Endothelial cell of umbilical vein (primary cell): ENCODE results near the gene SPDYE5. TPM values are rescaled to one million over a fixed set of nuclear protein-coding genes. Genes with fewer than 3 reads are reported as not detected.

Experiments
- BruUV-seq: library from RNA; stranded (reverse); fragments of 400-500 nt; replicated peaks from 2 replicates; lab custom pipeline; 2021; lab: Mats Ljungman, UMichigan
- CTCF ChIA-PET: fragments of 300-600, 350-600 bp; sonication (Branson Sonifier 250); formaldehyde crosslinking; loops from one replicate; lab custom pipeline; 2021; ENCODE audit warnings: antibody characterized with exemption, inconsistent platforms; lab: Charles Lee
- POLR2A ChIA-PET: fragments of 300-600, 350-600 bp; sonication (Branson Sonifier 250); formaldehyde crosslinking; loops from one replicate; lab custom pipeline; 2021; ENCODE audit warnings: antibody characterized with exemption, inconsistent platforms; lab: Charles Lee
- DNase-seq: peaks from one replicate; pipeline ENCODE4 v3.0.0-alpha.2; 2011; ENCODE audit warnings: low read depth, low spot score
- FAIRE-seq: peaks from 2 replicates; lab custom pipeline; 2011; peaks lifted over from hg19 to GRCh38; lab: Jason Lieb, UNC
- H2AFZ ChIP-seq: 2 replicates; pipeline ENCODE4 v1.6.0; 2012; ENCODE audit warnings: low read depth, low read length, control low read depth, inconsistent platforms
- H3K27ac ChIP-seq: 2 replicates; pipeline ENCODE4 v1.5.1; 2011; ENCODE audit warnings: low read depth, mild to moderate bottlenecking, control low read depth, low read length, moderate library complexity; ENCODE audit not compliant: insufficient read depth
- H3K27me3 ChIP-seq, 2 experiments: 2 replicates each; pipeline versions ENCODE4 v1.6.0 to v1.6.1; 2011; ENCODE audit warnings: low read length in 2 of 2, mixed read lengths in 1 of 2; ENCODE audit not compliant: control insufficient read depth in 2 of 2, insufficient read depth in 2 of 2
- H3K36me3 ChIP-seq, 2 experiments: 2 replicates in 1 of 2; 3 replicates in 1 of 2; pipeline ENCODE4 v1.5.1; 2011; ENCODE audit warnings: low read length in 2 of 2, mild to moderate bottlenecking in 1 of 2, moderate library complexity in 1 of 2; ENCODE audit not compliant: control insufficient read depth in 2 of 2, insufficient read depth in 2 of 2; ENCODE audit errors: extremely low read depth in 1 of 2
- H3K4me1 ChIP-seq: 3 replicates; pipeline ENCODE4 v1.5.1; 2011; ENCODE audit warnings: mild to moderate bottlenecking, low read length; ENCODE audit not compliant: control insufficient read depth, insufficient read depth; ENCODE audit errors: extremely low read depth
- H3K4me2 ChIP-seq: 2 replicates; pipeline ENCODE4 v1.6.1; 2011; ENCODE audit warnings: low read length, control low read depth, mixed read lengths; ENCODE audit not compliant: insufficient read depth
- H3K4me3 ChIP-seq, 3 experiments: fragments of 200-600 bp in 1 of 3; sonication (generic), shearing (Covaris generic) in 1 of 3; replicated peaks in 1 of 3; 2 replicates each; pipeline ENCODE4 v1.5.1; 2011 to 2016; ENCODE audit warnings: control low read depth in 3 of 3, low read length in 3 of 3, mild to moderate bottlenecking in 2 of 3, inconsistent platforms in 1 of 3, low read depth in 1 of 3, moderate library complexity in 1 of 3; ENCODE audit not compliant: insufficient read depth in 1 of 3
- H3K79me2 ChIP-seq: 2 replicates; pipeline ENCODE4 v1.6.0; 2012; ENCODE audit warnings: low read length, inconsistent platforms; ENCODE audit not compliant: control insufficient read depth, insufficient read depth
- H3K9ac ChIP-seq: replicated peaks from 2 replicates; pipeline ENCODE3; 2011; ENCODE audit warnings: low read length, control low read depth; ENCODE audit not compliant: insufficient read depth; ENCODE audit errors: extremely low read depth
- H3K9me1 ChIP-seq: replicated peaks from 3 replicates; pipeline ENCODE4 v1.6.0; 2011; ENCODE audit warnings: mild to moderate bottlenecking, low read length; ENCODE audit not compliant: control insufficient read depth, insufficient read depth; ENCODE audit errors: extremely low read depth
- H3K9me3 ChIP-seq: replicated peaks from 2 replicates; pipeline ENCODE4 v1.5.1; 2012; ENCODE audit warnings: low read length, inconsistent platforms; ENCODE audit not compliant: control insufficient read depth, insufficient read depth
- H4K20me1 ChIP-seq: replicated peaks from 2 replicates; pipeline ENCODE3; 2011; ENCODE audit warnings: mild to moderate bottlenecking, low read length; ENCODE audit not compliant: control insufficient read depth, insufficient read depth; ENCODE audit errors: extremely low read depth
- CTCF ChIP-seq, 2 donors: IDR thresholded peaks; 1 replicate in 1 of 2; 2 replicates in 1 of 2; pipeline ENCODE4 v1.5.1; 2011; ENCODE audit warnings: low read length in 2 of 2, mild to moderate bottlenecking in 2 of 2, moderate library complexity in 2 of 2, control low read depth in 1 of 2, inconsistent platforms in 1 of 2, low read depth in 1 of 2; ENCODE audit not compliant: insufficient read depth in 1 of 2; ENCODE audit errors: extremely low read depth in 1 of 2
- EZH2 ChIP-seq: IDR thresholded peaks from 2 replicates; pipeline ENCODE4 v1.6.1; 2012; ENCODE audit warnings: borderline replicate concordance, low read depth, mild to moderate bottlenecking, moderate library complexity, low read length, inconsistent platforms; ENCODE audit not compliant: severe bottlenecking
- FOS ChIP-seq: IDR thresholded peaks from 2 replicates; pipeline ENCODE4 v1.6.1; 2011; ENCODE audit warnings: mild to moderate bottlenecking, low read length, moderate library complexity, borderline replicate concordance; ENCODE audit not compliant: insufficient read depth
- GATA2 ChIP-seq: IDR thresholded peaks from 2 replicates; pipeline ENCODE4 v1.7.0; 2011; ENCODE audit warnings: low read depth, mild to moderate bottlenecking, moderate library complexity, mixed read lengths, low read length; ENCODE audit not compliant: insufficient read length, insufficient read depth
- JUN ChIP-seq: IDR thresholded peaks from 2 replicates; pipeline ENCODE4 v1.6.1; 2011; ENCODE audit warnings: borderline replicate concordance, low read depth; ENCODE audit not compliant: insufficient read length, insufficient read depth
- MAX ChIP-seq: IDR thresholded peaks from 2 replicates; pipeline ENCODE4 v1.6.1; 2011; ENCODE audit not compliant: insufficient read depth, insufficient read length
- MYC ChIP-seq: IDR thresholded peaks from one replicate; pipeline ENCODE4 v1.6.1; 2011; ENCODE audit warnings: mild to moderate bottlenecking, low read depth, low read length
- POLR2A ChIP-seq: IDR thresholded peaks from 2 replicates; pipeline ENCODE4 v1.6.1; 2012; ENCODE audit warnings: low read depth, mild to moderate bottlenecking, control low read depth, low read length
- POLR2AphosphoS5 ChIP-seq: IDR thresholded peaks from 2 replicates; pipeline ENCODE4 v1.6.1; 2012; ENCODE audit warnings: low read depth, mild to moderate bottlenecking, control low read depth, low read length, moderate library complexity; ENCODE audit not compliant: insufficient read depth
- dilution Hi-C: fragments of 300-500 bp; cut with MboI; formaldehyde crosslinking; loops from one replicate; pipeline ENCODE4 v1.15.0; 2019; ENCODE audit warnings: low sequenced_read_pairs; ENCODE audit not compliant: extremely low pct_ligation_motif_present
- intact Hi-C: fragments of 100-400 bp; cut with micrococcal nuclease; formaldehyde crosslinking; loops from one replicate; pipeline ENCODE4 v1.10.0; 2022
- polyA plus RNA-seq, 4 experiments: library from polyadenylated mRNA; depleted of rRNA in 3 of 4; stranded (reverse) in 3 of 4; unstranded in 1 of 4; fragments of >200 nt; gene quantifications; 2 replicates each; pipeline versions ENCODE4 v1.2.1 to v1.2.3, GENCODE V29; 2011 to 2012; ENCODE audit warnings: missing spikeins in 1 of 4
- total RNA-seq: library from RNA; stranded (reverse); gene quantifications from 2 replicates; pipeline ENCODE4 v1.2.3, GENCODE V29; 2021

SPDYE5 gene
- total and polyA plus RNA-seq, 2 donors (not counting 3 experiments of a cell fraction or from before 2014, with no cell fraction given): not detected

GRCh38 chr7:75536940-75537538, 44.9 kb downstream of the SPDYE5 start:
- Histone ChIP-seq H3K27me3 (no peaks in the 10 kb centered on the region), H3K27ac (no peak overlapping the region), H3K36me3 (peaks cover 0 to 24% of the 10 kb centered on the region in 2 experiments), H3K4me3 (no peak overlapping the region), H3K79me2 (no peaks in the 10 kb centered on the region), H4K20me1 (no peaks in the 10 kb centered on the region), H3K4me2 (no peak overlapping the region), H3K9me3 (no peaks in the 10 kb centered on the region), H3K9me1 (no peaks in the 10 kb centered on the region), H2AFZ (no peak overlapping the region), H3K9ac (no peak overlapping the region), H3K4me1 (no peaks in the 10 kb centered on the region)
- intact Hi-C loops (no loop called here), dilution Hi-C loops (no loop called here)
- no peak for TF ChIP-seq MAX
- TF ChIP-seq GATA2: no peak
- TF ChIP-seq MYC: no peak
- DNase-seq (no peak), FAIRE-seq (no peak)
- ChIA-PET CTCF (interaction anchor here (1.0 kb wide), 1 partner anchor 220 kb away, joined by 4 read pairs; no protein-coding TSS in a partner anchor), POLR2A (no interaction called here)
- BruUV-seq: no TSS peak

GRCh38 chr7:75537731-75538130, 45.6 kb downstream of the SPDYE5 start:
- Histone ChIP-seq H3K4me2 (no peak overlapping the region), H3K9me3 (no peaks in the 10 kb centered on the region), H3K79me2 (no peaks in the 10 kb centered on the region), H3K4me1 (no peaks in the 10 kb centered on the region), H3K27me3 (no peaks in the 10 kb centered on the region), H3K36me3 (peaks cover 0 to 26% of the 10 kb centered on the region in 2 experiments), H2AFZ (no peak overlapping the region), H3K9ac (no peak overlapping the region), H3K27ac (no peak overlapping the region), H3K9me1 (no peaks in the 10 kb centered on the region), H4K20me1 (no peaks in the 10 kb centered on the region), H3K4me3 (no peak overlapping the region)
- no TSS peak for BruUV-seq
- FAIRE-seq: no peak
- dilution Hi-C loops (no loop called here), intact Hi-C loops (no loop called here)
- ChIA-PET POLR2A (no interaction called here), CTCF (interaction anchor here (1.0 kb wide), 1 partner anchor 219 kb away, joined by 4 read pairs; no protein-coding TSS in a partner anchor)
- TF ChIP-seq EZH2 (no peak), JUN (no peak), POLR2AphosphoS5 (no peak), CTCF (IDR thresholded peaks at IDR 0.05; ENCODE audit: extremely low read depth in 1 of 2, insufficient read depth in 1 of 2, low read depth in 1 of 2, low read length in 2 of 2) (no peak), MAX (no peak), GATA2 (no peak), POLR2A (no peak), FOS (no peak), MYC (no peak)
- DNase-seq: no peak
